A549 (cell line): Measurements from ENCODE around the gene KBTBD13.

Experiments used
- EHMT2 ChIP-seq: fragments of 200-600 bp; sonication (generic); IDR thresholded peaks from 2 replicates; pipeline ENCODE4 v1.6.1; 2016; ENCODE audit warnings: antibody characterized with exemption, low read depth, mild to moderate bottlenecking, moderate library complexity
- JUNB ChIP-seq: fragments of >200 bp; sonication (Bioruptor Twin); formaldehyde crosslinking; IDR thresholded peaks from 2 replicates; pipeline ENCODE4 v1.6.1; 2016
- RCOR1 ChIP-seq: fragments of 150-350 bp; IDR thresholded peaks from 2 replicates; pipeline ENCODE4 v1.6.1; 2014; ENCODE audit warnings: antibody characterized with exemption, low read length, low read depth
- TF ChIP-seq, protein P1 (sequence below): fragments of 450-650 bp; IDR thresholded peaks from 2 replicates; pipeline ENCODE4 v1.6.1; 2014; ENCODE audit warnings: antibody characterized with exemption
- TF ChIP-seq, protein P2 (sequence below): fragments of >200 bp; sonication (Bioruptor Twin); formaldehyde crosslinking; IDR thresholded peaks from 3 replicates; pipeline ENCODE4 v1.5.1; 2016

- no peak for TF ChIP-seq RCOR1
- TF ChIP-seq, protein P1, sequence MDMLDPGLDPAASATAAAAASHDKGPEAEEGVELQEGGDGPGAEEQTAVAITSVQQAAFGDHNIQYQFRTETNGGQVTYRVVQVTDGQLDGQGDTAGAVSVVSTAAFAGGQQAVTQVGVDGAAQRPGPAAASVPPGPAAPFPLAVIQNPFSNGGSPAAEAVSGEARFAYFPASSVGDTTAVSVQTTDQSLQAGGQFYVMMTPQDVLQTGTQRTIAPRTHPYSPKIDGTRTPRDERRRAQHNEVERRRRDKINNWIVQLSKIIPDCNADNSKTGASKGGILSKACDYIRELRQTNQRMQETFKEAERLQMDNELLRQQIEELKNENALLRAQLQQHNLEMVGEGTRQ, result no peak
- TF ChIP-seq JUNB, result no peak
- TF ChIP-seq, protein P2, sequence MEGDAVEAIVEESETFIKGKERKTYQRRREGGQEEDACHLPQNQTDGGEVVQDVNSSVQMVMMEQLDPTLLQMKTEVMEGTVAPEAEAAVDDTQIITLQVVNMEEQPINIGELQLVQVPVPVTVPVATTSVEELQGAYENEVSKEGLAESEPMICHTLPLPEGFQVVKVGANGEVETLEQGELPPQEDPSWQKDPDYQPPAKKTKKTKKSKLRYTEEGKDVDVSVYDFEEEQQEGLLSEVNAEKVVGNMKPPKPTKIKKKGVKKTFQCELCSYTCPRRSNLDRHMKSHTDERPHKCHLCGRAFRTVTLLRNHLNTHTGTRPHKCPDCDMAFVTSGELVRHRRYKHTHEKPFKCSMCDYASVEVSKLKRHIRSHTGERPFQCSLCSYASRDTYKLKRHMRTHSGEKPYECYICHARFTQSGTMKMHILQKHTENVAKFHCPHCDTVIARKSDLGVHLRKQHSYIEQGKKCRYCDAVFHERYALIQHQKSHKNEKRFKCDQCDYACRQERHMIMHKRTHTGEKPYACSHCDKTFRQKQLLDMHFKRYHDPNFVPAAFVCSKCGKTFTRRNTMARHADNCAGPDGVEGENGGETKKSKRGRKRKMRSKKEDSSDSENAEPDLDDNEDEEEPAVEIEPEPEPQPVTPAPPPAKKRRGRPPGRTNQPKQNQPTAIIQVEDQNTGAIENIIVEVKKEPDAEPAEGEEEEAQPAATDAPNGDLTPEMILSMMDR, result no peak
- TF ChIP-seq EHMT2, result no peak
Observed at GRCh38 chr15:65052956-65053355, 23.6 kb upstream of the KBTBD13 start.
